ENCODE results near the gene EXOC1L. TPM values are rescaled to one million over a fixed set of nuclear protein-coding genes. Genes with fewer than 3 reads are reported as not detected.

EXOC1L gene
- total RNA-seq, 1 donor from 2014 or later, result not detected

DNA sequence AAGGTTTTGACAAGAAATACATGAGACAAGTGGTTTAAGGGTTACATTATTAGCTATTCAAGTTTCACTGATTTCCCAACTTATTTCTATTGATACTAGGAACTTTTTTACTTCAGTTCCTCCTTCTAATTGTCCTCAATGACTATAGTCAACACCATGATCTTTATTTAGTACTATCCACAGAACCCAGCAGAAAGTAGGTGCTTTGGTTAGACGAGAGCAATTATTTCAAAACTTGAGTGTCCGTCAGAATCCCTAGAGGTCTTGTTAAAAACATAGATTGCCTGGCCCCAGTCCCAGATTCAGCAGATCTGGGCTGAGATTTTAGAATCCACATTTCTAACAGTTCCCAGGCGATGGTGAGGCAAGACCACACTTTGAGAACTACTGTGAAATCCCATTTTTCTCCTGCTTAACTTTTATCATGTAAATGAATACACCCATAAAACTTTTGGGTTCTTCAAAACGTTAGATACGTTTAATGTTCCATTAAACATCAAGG, 51.8 kb downstream of the EXOC1L start:
- intact Hi-C loops (cut with DNase I), result no loop called here

DNA sequence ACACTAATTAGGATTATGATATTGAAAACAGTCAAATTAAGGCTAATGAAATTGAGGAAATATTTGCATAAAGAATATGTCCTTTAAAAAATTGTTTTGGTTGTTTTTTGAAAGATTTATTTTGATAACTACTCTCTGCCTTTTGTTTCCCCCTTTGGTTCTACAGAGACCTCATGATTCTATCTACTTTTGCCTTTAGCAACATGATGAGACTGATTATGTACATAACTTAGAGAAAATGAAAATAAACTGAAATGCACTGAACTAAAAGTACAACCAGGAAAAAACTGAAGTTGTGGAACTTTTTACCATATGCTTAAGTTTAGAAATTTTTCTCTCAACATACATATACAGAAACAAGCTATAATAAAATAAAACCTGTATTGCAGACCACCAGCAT, 55.2 kb downstream of the EXOC1L start:
- intact Hi-C loops (cut with DNase I), result no loop called here

More for the DNA sequence above, 51.8 kb downstream of the EXOC1L start:
- DNase-seq (ENCODE audit: low spot score), result no peak

DNA sequence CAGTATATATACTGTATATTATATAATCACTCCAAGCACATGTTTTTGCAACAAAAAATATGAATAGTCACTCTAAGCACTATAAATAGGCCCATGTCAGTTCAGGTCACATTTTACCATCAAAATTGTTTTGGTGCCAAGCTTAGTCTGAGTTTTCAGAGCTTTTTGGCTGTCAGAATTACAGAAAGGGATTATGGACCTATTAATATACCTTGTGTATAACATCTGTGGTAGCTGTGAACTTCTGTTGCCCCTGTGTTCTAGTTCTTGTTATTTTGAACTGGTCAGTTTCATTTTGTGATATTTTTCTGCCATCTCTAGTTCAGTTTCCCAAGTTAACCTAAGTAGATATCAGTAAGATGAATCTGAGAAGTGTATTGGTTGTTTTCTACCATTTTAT, 56.8 kb downstream of the EXOC1L start:
- DNase-seq (ENCODE audit: low spot score), result no peak
- intact Hi-C loops (cut with DNase I), result no loop called here

More for the DNA sequence above, 55.2 kb downstream of the EXOC1L start:
- no peak for DNase-seq (ENCODE audit: low spot score)

DNA sequence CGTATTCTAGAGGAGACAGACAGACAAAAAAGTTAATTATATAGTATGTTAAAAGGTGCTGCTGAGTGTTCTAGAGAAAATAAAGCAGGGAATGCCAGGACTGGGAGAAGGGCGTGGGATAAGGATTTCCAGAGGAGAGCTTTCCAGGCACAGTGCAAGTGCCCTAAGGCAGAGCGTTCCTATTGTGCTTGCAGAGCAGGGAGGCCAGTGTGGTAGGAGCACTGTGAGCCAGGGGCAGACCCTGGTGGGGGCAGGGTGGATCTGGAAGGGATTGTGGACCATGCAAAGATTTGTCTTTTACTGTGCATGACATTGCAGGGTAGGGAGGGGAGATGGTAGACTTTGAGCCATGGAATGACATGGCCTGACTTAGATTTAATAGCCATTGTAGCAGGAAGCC, 59.6 kb downstream of the EXOC1L start:
- intact Hi-C loops (cut with DNase I), result no loop called here

DNA sequence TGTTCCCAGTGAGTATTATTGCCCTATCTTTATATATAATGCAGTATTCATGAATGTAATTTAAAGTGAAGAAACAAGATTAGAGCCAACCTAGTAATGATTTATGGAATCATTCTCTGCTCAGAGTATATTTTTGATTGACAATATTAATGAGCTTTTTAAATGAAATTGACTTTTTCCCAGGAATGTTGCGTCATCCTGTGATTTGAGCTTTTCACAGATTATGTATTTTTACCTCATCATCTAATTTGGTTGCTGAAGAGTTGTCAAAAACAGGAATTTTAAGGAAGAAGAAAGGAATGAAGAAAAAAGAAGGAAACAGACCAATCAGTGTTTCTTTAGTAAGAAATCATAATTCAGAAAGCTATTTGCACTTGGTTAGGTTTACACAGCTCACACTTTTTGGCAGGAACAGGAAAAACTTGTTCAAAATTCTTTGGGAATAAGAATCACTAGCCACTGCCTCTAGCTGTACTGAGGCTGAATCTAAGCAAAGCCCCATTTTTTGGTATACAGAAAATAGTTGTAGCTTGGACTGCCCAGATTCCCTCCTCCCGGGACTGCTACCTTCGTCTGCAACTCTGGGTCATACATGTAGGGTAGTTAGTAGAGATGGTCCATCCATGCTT, 61.2 kb downstream of the EXOC1L start:
- intact Hi-C loops (cut with DNase I), result no loop called here
- no peak for DNase-seq (ENCODE audit: low spot score)

More for the DNA sequence above, 59.6 kb downstream of the EXOC1L start:
- no peak for DNase-seq (ENCODE audit: low spot score)

DNA sequence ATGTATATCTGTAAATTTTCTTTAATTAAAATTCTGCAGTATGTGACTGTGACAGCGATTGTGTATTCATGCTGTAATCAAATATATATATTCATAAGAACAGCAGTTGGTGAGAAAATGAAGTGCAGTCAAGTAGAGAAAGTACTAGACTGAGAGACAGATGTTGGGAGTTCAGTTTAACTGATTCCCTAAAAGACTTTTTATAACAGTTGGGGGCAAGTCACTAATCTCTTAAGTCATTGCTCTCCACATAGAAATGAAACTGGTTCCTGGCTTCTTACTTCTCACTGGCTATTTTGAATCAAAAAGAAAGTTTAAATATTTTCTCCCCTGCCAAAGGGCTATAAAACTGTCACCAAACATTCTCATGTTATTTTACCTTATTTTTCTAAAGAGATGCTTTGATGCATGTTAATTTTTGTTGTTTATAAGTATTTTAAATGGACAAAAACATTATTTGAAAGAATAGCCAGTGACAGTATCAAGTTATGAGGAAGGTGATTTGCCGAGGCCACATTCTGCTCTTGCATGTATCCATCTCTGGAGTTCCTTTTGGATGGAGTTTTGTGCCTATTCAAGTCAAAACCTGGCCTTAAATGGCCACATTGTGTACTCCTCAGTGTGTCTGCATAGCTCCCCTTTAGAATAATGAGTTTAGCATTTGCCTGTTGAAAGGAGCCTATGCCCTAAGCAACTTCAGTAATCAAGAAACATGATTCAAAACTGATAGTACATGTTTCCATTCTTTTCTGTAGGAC, 64.7 kb downstream of the EXOC1L start:
- no peak for DNase-seq (ENCODE audit: low spot score)
- intact Hi-C loops (cut with DNase I), result no loop called here

GRCh38 chr4:55884851-55885219, 65.2 kb downstream of the EXOC1L start:
- DNase-seq (ENCODE audit: low spot score), result no peak
- intact Hi-C loops (cut with DNase I), result no loop called here

Other genes starting within 250 kb of the EXOC1L start
- gene PDCL2, start 227.5 kb upstream of the EXOC1L start, total RNA-seq, result not detected
- not detected for gene NMU, start 183.5 kb upstream of the EXOC1L start, total RNA-seq
- 26.6 TPM for gene EXOC1, start 33.9 kb downstream of the EXOC1L start, total RNA-seq
- 3.5 TPM for gene CEP135, start 129.2 kb downstream of the EXOC1L start, total RNA-seq